Stimulated activated CD4-positive, alpha-beta T cell treated with anti-CD3 and anti-CD28 coated beads, Interleukin-4, amount 100 ng/mL, for 48 hours (primary cell): ENCODE measurements around the gene FSCN2.

Source experiments
- DNase-seq, 2 donors: peaks; one replicate each; pipeline ENCODE4 v3.0.0-alpha.2; 2020; ENCODE audit warnings: low read depth in 2 of 2

FSCN2 gene

GRCh38 chr17:81512562-81513371, 15.4 kb upstream of the FSCN2 start, which contains the start of gene ACTG1:
Gene ACTG1, minus strand, starts transcription at chr17:81512799. Its CDS starts 445 bp downstream, at chr17:81512354.
- peak; percentile 81 to 85 for DNase-seq

GRCh38 chr17:81513372-81513752, 14.8 kb upstream of the FSCN2 start:
- peak; percentile 51 to 61 for DNase-seq

GRCh38 chr17:81513753-81514488, 14.3 kb upstream of the FSCN2 start:
- peak in 1 of 2 donors; percentile 40 for DNase-seq

GRCh38 chr17:81514489-81514738, 13.8 kb upstream of the FSCN2 start:
- no peak for DNase-seq

GRCh38 chr17:81514739-81515529, 13.2 kb upstream of the FSCN2 start:
- peak; percentile 60 to 72 for DNase-seq

GRCh38 chr17:81515530-81516041, 12.6 kb upstream of the FSCN2 start:
- no peak for DNase-seq

- no peak for DNase-seq
These were observed 11.7 kb upstream of the FSCN2 start for GRCh38 chr17:81516439-81516838.

- DNase-seq = no peak
These were observed 11.2 kb upstream of the FSCN2 start for GRCh38 chr17:81517009-81517338.

- no peak for DNase-seq
These were observed 10.7 kb upstream of the FSCN2 start for GRCh38 chr17:81517339-81518112.

GRCh38 chr17:81518113-81518784, 9.9 kb upstream of the FSCN2 start:
- no peak for DNase-seq

- no peak for DNase-seq
These were observed 9.3 kb upstream of the FSCN2 start for GRCh38 chr17:81518785-81519283.

- DNase-seq = peak; percentile 44 to 59
These were observed 8.7 kb upstream of the FSCN2 start for GRCh38 chr17:81519284-81520020.

GRCh38 chr17:81520021-81520901, 7.9 kb upstream of the FSCN2 start:
- no peak for DNase-seq

- no peak for DNase-seq
These were observed 5.4 kb upstream of the FSCN2 start for GRCh38 chr17:81522491-81523401.

GRCh38 chr17:81523402-81524038, 4.7 kb upstream of the FSCN2 start:
- DNase-seq = no peak

GRCh38 chr17:81524039-81524864, 3.9 kb upstream of the FSCN2 start:
- DNase-seq = no peak

- DNase-seq = no peak
These were observed 3.4 kb upstream of the FSCN2 start for GRCh38 chr17:81524865-81525159.
